HT-29 (cell line): ENCODE data around the gene GRID1. TPM values are rescaled to one million over a fixed set of nuclear protein-coding genes. Genes with fewer than 3 reads are reported as not detected.
A peak's percentile ranks its signal among the peaks of the same experiment; 100 is the strongest.

Source experiments
- DNase-seq: peaks from one replicate; pipeline ENCODE4 v3.0.0-alpha.2; 2015; ENCODE audit warnings: low spot score
- total RNA-seq: library from RNA; depleted of rRNA; stranded (reverse); fragments of >200 nt; shearing (Covaris generic); gene quantifications from 2 replicates; pipeline ENCODE4 v1.2.3, GENCODE V29; 2014

GRID1 gene
- total RNA-seq, 1 experiment from 2014 or later: not detected

GRCh38 chr10:86314616-86315548 is 51.7 kb downstream of the GRID1 start:
- DNase-seq: no peak

- no peak for DNase-seq
Measured at GRCh38 chr10:86313621-86314041, 53.0 kb downstream of the GRID1 start.

GRCh38 chr10:86312701-86313270 is 53.8 kb downstream of the GRID1 start:
- no peak for DNase-seq

GRCh38 chr10:86311906-86312305 is 54.7 kb downstream of the GRID1 start:
- no peak for DNase-seq

- no peak for DNase-seq
Measured at GRCh38 chr10:86311190-86311589, 55.4 kb downstream of the GRID1 start.

GRCh38 chr10:86310702-86311101 is 55.9 kb downstream of the GRID1 start:
- no peak for DNase-seq

GRCh38 chr10:86310291-86310690 is 56.3 kb downstream of the GRID1 start:
- DNase-seq: no peak

- no peak for DNase-seq
Measured at GRCh38 chr10:86308056-86308455, 58.5 kb downstream of the GRID1 start.

GRCh38 chr10:86306628-86307278 is 59.8 kb downstream of the GRID1 start:
- DNase-seq: peak; percentile 25

GRCh38 chr10:86305521-86305920 is 61.1 kb downstream of the GRID1 start:
- no peak for DNase-seq

GRCh38 chr10:86304436-86304835 is 62.2 kb downstream of the GRID1 start:
- DNase-seq: no peak

- DNase-seq: no peak
Measured at GRCh38 chr10:86303626-86304025, 63.0 kb downstream of the GRID1 start.

- no peak for DNase-seq
Measured at GRCh38 chr10:86301971-86302370, 64.6 kb downstream of the GRID1 start.

GRCh38 chr10:86300931-86301830 is 65.4 kb downstream of the GRID1 start:
- no peak for DNase-seq

- DNase-seq: no peak
Measured at GRCh38 chr10:86300399-86300925, 66.1 kb downstream of the GRID1 start.

GRCh38 chr10:86299562-86299961 is 67.0 kb downstream of the GRID1 start:
- no peak for DNase-seq

- DNase-seq: no peak
Measured at GRCh38 chr10:86298501-86299001, 68.0 kb downstream of the GRID1 start.

GRCh38 chr10:86295791-86296190 is 70.8 kb downstream of the GRID1 start:
- DNase-seq: no peak

GRCh38 chr10:86295351-86295750 is 71.2 kb downstream of the GRID1 start:
- DNase-seq: no peak

- DNase-seq: no peak
Measured at GRCh38 chr10:86294346-86295265, 72.0 kb downstream of the GRID1 start.
